K562 (cell line): Measurements from ENCODE around the gene TMEM248. TPM values are rescaled to one million over a fixed set of nuclear protein-coding genes. Genes with fewer than 3 reads are reported as not detected.

Experiments
- BHLHE40 ChIP-seq: IDR thresholded peaks from 2 replicates; pipeline ENCODE4 v1.6.1; 2011; ENCODE audit warnings: low read length, improper control_type of control experiment
- CC2D1A ChIP-seq: fragments of 450-650 bp; IDR thresholded peaks from 2 replicates; pipeline ENCODE4 v1.6.1; 2017; ENCODE audit warnings: mild to moderate bottlenecking
- E2F4 ChIP-seq: sonication (generic); formaldehyde crosslinking; IDR thresholded peaks from 2 replicates; pipeline ENCODE4 v1.8.0; 2022; ENCODE audit warnings: mild to moderate bottlenecking, low read depth, missing genetic modification reagents
- HDAC3 ChIP-seq: fragments of 450-650 bp; IDR thresholded peaks from 2 replicates; pipeline ENCODE4 v1.6.1; 2018; ENCODE audit warnings: borderline replicate concordance, mild to moderate bottlenecking, moderate library complexity; ENCODE audit not compliant: partially characterized antibody
- LARP7 ChIP-seq: fragments of 450-650 bp; IDR thresholded peaks from 2 replicates; pipeline ENCODE4 v1.6.1; 2016
- LCOR ChIP-seq: sonication (generic); formaldehyde crosslinking; IDR thresholded peaks from 2 replicates; pipeline ENCODE4 v1.8.0; 2022; ENCODE audit warnings: mild to moderate bottlenecking, missing genetic modification reagents
- MEF2A ChIP-seq: IDR thresholded peaks from 2 replicates; pipeline ENCODE4 v1.6.1; 2011; ENCODE audit warnings: low read depth, mild to moderate bottlenecking, low read length, moderate library complexity; ENCODE audit not compliant: control insufficient read depth
- PCBP1 ChIP-seq: fragments of 200-400 bp; formaldehyde crosslinking; IDR thresholded peaks from 2 replicates; pipeline ENCODE4 v1.6.1; 2018; ENCODE audit warnings: mild to moderate bottlenecking, low read depth, low read length; ENCODE audit not compliant: poor library complexity, severe bottlenecking
- RBM17 ChIP-seq: fragments of 200-400 bp; formaldehyde crosslinking; IDR thresholded peaks from 2 replicates; pipeline ENCODE4 v1.6.1; 2017; ENCODE audit warnings: low read depth, mild to moderate bottlenecking, low read length, borderline replicate concordance
- RBM25 ChIP-seq: fragments of 200-400 bp; formaldehyde crosslinking; IDR thresholded peaks from 2 replicates; pipeline ENCODE4 v1.6.1; 2018; ENCODE audit warnings: low read length, low read depth, moderate library complexity; ENCODE audit not compliant: severe bottlenecking
- RNF2 ChIP-seq: sonication (generic); IDR thresholded peaks from 2 replicates; pipeline ENCODE4 v1.6.1; 2016
- SAP30 ChIP-seq: fragments of 200-600 bp; sonication (generic); IDR thresholded peaks from 2 replicates; pipeline ENCODE4 v1.6.1; 2012; ENCODE audit warnings: borderline replicate concordance, low read depth, mild to moderate bottlenecking, moderate library complexity, low read length, control low read depth, inconsistent platforms; ENCODE audit not compliant: insufficient read depth, poor library complexity, severe bottlenecking
- SIN3A ChIP-seq, 2 experiments: fragments of 150-350 bp in 1 of 2; IDR thresholded peaks; 2 replicates each; pipeline ENCODE4 v1.6.1; 2011 to 2016; ENCODE audit warnings: borderline replicate concordance in 2 of 2, low read depth in 2 of 2, low read length in 2 of 2, mild to moderate bottlenecking in 2 of 2, moderate library complexity in 2 of 2; ENCODE audit not compliant: control insufficient read depth in 1 of 2
- SRSF1 ChIP-seq: fragments of 200-400 bp; formaldehyde crosslinking; IDR thresholded peaks from 2 replicates; pipeline ENCODE4 v1.6.1; 2017; ENCODE audit warnings: mild to moderate bottlenecking, low read depth, low read length, moderate library complexity
- TAL1 ChIP-seq: fragments of 450-650 bp; IDR thresholded peaks from 2 replicates; pipeline ENCODE4 v1.6.1; 2016; ENCODE audit warnings: mild to moderate bottlenecking
- ZNF165 ChIP-seq: fragments of 250-450 bp; sonication (Bioruptor Pico); IDR thresholded peaks from 2 replicates; pipeline ENCODE4 v1.4.0; 2020; ENCODE audit warnings: borderline replicate concordance
- ZNF24 ChIP-seq: fragments of 450-650 bp; IDR thresholded peaks from 2 replicates; pipeline ENCODE4 v1.6.1; 2016
- ZNF347 ChIP-seq: fragments of 450-650 bp; formaldehyde crosslinking; IDR thresholded peaks from 2 replicates; pipeline ENCODE4 v1.4.0; 2020; ENCODE audit warnings: low read depth, mild to moderate bottlenecking, moderate library complexity
- ZNF780A ChIP-seq: fragments of 250-450 bp; sonication (Bioruptor Pico); IDR thresholded peaks from 2 replicates; pipeline ENCODE4 v1.5.0; 2021; ENCODE audit warnings: mild to moderate bottlenecking
- polyA plus RNA-seq, 8 experiments: library from polyadenylated mRNA; depleted of rRNA in 4 of 8; stranded (reverse) in 5 of 8; unstranded in 3 of 8; fragments of >200 nt; fragmentation: Nextera tagmentation in 2 of 8; fragmentation: Illumina TruSeq in 1 of 8; extraction: Ambion mirVana in 2 of 8; extraction: Trizol in 1 of 8; gene quantifications; 2 replicates each; pipeline versions ENCODE4 v1.2.1 to v1.2.3, GENCODE V29; 2011 to 2014; ENCODE audit warnings: inconsistent platforms in 1 of 8, missing spikeins in 1 of 8
- total RNA-seq, 7 experiments: library from RNA; depleted of rRNA in 6 of 7; stranded (reverse); fragments of >200 nt in 6 of 7; fragmentation: Illumina TruSeq in 2 of 7; extraction: Trizol in 2 of 7; gene quantifications; 2 replicates each; pipeline versions ENCODE4 v1.2.1 to v1.2.3, GENCODE V29; 2011 to 2021; ENCODE audit warnings: low replicate concordance in 1 of 7
- TF ChIP-seq, protein P1 (sequence below): fragments of 450-650 bp; IDR thresholded peaks from 2 replicates; pipeline ENCODE4 v1.6.1; 2018; ENCODE audit warnings: mild to moderate bottlenecking, low read depth; ENCODE audit not compliant: partially characterized antibody
- TF ChIP-seq, protein P2 (sequence below): sonication (generic); formaldehyde crosslinking; IDR thresholded peaks from 2 replicates; pipeline ENCODE4 v1.8.1; 2023; ENCODE audit warnings: mild to moderate bottlenecking, missing genetic modification reagents
- TF ChIP-seq, protein P3 (sequence below): sonication (generic); formaldehyde crosslinking; IDR thresholded peaks from 2 replicates; pipeline ENCODE4 v1.8.0; 2022; ENCODE audit warnings: missing genetic modification reagents, mild to moderate bottlenecking, borderline replicate concordance

Gene TMEM248
- total and polyA plus RNA-seq, 9 of the 15 experiments (the other 6 are each of a cell fraction or from before 2014, with no cell fraction given), result 6.3 to 132 (median 64.4) TPM

- TF ChIP-seq LCOR (peak; percentile 39; the same call in 1 of the 2 replicates), ZNF165 (CRISPR knock-in tag) (0 out of 2 replicates have a peak, but pooled peaks have one; percentile 17), TAL1 (peak; percentile 11; the same call in 1 of the 2 replicates), RBM17 (no peak), SAP30 (peak; percentile 54), SIN3A (IDR thresholded peaks at IDR 0.05; ENCODE audit: borderline replicate concordance in 2 of 2, control insufficient read depth in 1 of 2, low read depth in 2 of 2, low read length in 2 of 2) (peak; percentile 71 to 96; a peak in 3 of 4 replicates), ZNF347 (CRISPR knock-in tag) (no peak), BHLHE40 (peak; percentile 89), SRSF1 (no peak), RNF2 (peak; percentile 68; the same call in 1 of the 2 replicates), LARP7 (peak; percentile 100), ZNF24 (no peak; the same call in 1 of the 2 replicates), CC2D1A (peak; percentile 80), MEF2A (no peak), E2F4 (CRISPR knock-in tag) (peak; percentile 76; the same call in 1 of the 2 replicates), HDAC3 (no peak), PCBP1 (peak; percentile 82), ZNF780A (CRISPR knock-in tag) (no peak), RBM25 (no peak)
- TF ChIP-seq, protein P1, sequence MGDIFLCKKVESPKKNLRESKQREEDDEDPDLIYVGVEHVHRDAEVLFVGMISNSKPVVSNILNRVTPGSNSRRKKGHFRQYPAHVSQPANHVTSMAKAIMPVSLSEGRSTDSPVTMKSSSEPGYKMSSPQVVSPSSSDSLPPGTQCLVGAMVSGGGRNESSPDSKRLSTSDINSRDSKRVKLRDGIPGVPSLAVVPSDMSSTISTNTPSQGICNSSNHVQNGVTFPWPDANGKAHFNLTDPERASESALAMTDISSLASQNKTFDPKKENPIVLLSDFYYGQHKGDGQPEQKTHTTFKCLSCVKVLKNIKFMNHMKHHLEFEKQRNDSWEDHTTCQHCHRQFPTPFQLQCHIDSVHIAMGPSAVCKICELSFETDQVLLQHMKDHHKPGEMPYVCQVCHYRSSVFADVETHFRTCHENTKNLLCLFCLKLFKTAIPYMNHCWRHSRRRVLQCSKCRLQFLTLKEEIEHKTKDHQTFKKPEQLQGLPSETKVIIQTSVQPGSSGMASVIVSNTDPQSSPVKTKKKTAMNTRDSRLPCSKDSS, result peak; percentile 46
- TF ChIP-seq, protein P2, sequence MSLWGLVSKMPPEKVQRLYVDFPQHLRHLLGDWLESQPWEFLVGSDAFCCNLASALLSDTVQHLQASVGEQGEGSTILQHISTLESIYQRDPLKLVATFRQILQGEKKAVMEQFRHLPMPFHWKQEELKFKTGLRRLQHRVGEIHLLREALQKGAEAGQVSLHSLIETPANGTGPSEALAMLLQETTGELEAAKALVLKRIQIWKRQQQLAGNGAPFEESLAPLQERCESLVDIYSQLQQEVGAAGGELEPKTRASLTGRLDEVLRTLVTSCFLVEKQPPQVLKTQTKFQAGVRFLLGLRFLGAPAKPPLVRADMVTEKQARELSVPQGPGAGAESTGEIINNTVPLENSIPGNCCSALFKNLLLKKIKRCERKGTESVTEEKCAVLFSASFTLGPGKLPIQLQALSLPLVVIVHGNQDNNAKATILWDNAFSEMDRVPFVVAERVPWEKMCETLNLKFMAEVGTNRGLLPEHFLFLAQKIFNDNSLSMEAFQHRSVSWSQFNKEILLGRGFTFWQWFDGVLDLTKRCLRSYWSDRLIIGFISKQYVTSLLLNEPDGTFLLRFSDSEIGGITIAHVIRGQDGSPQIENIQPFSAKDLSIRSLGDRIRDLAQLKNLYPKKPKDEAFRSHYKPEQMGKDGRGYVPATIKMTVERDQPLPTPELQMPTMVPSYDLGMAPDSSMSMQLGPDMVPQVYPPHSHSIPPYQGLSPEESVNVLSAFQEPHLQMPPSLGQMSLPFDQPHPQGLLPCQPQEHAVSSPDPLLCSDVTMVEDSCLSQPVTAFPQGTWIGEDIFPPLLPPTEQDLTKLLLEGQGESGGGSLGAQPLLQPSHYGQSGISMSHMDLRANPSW (CRISPR knock-in tag), result peak; percentile 80; the same call in 1 of the 2 replicates
- TF ChIP-seq, protein P3, sequence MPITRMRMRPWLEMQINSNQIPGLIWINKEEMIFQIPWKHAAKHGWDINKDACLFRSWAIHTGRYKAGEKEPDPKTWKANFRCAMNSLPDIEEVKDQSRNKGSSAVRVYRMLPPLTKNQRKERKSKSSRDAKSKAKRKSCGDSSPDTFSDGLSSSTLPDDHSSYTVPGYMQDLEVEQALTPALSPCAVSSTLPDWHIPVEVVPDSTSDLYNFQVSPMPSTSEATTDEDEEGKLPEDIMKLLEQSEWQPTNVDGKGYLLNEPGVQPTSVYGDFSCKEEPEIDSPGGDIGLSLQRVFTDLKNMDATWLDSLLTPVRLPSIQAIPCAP (CRISPR knock-in tag), result no peak
These were observed at the start of gene TMEM248 (continued) for GRCh38 chr7:66920769-66921395.
